ENCODE results near the gene TXNDC17. TPM values are rescaled to one million over a fixed set of nuclear protein-coding genes. Genes with fewer than 3 reads are reported as not detected.
"Not testable (repeated sequence)": the region's sequence is repeated elsewhere in the genome, so short reads cannot be mapped to it uniquely, and the experiment has no call there.

TXNDC17 gene
- total RNA-seq, 1 donor from 2014 or later: 166 TPM

GRCh38 chr17:6663200-6663599, 22.3 kb downstream of the TXNDC17 start:
- not testable (repeated sequence) for DNase-seq

- peak; percentile 91 for DNase-seq
Measured at GRCh38 chr17:6666077-6666521, 25.2 kb downstream of the TXNDC17 start.

GRCh38 chr17:6666557-6666956, 25.7 kb downstream of the TXNDC17 start:
- DNase-seq: no peak

- DNase-seq: no peak
Measured at GRCh38 chr17:6667516-6667915, 26.7 kb downstream of the TXNDC17 start.

- DNase-seq: no peak
Measured at GRCh38 chr17:6668219-6668618, 27.4 kb downstream of the TXNDC17 start.

- DNase-seq: no peak
Measured at GRCh38 chr17:6668727-6669425, 28.0 kb downstream of the TXNDC17 start.

GRCh38 chr17:6669479-6670212, 28.8 kb downstream of the TXNDC17 start:
- DNase-seq: no peak

- DNase-seq: no peak
Measured at GRCh38 chr17:6670571-6670970, 29.7 kb downstream of the TXNDC17 start.

GRCh38 chr17:6670999-6671398, 30.1 kb downstream of the TXNDC17 start:
- DNase-seq: no peak

GRCh38 chr17:6671431-6671830, 30.6 kb downstream of the TXNDC17 start:
- DNase-seq: no peak

- no peak for DNase-seq
Measured at GRCh38 chr17:6674586-6674985, 33.7 kb downstream of the TXNDC17 start.

- DNase-seq: no peak
Measured at GRCh38 chr17:6675201-6675825, 34.5 kb downstream of the TXNDC17 start.

GRCh38 chr17:6676802-6677157, 35.9 kb downstream of the TXNDC17 start:
- no peak for DNase-seq

- no peak for DNase-seq
Measured at GRCh38 chr17:6677158-6677831, 36.4 kb downstream of the TXNDC17 start.

- no peak for DNase-seq
Measured at GRCh38 chr17:6677946-6678345, 37.1 kb downstream of the TXNDC17 start.

- DNase-seq: no peak
Measured at GRCh38 chr17:6679241-6679640, 38.4 kb downstream of the TXNDC17 start.

- DNase-seq: no peak
Measured at GRCh38 chr17:6681176-6681575, 40.3 kb downstream of the TXNDC17 start.

GRCh38 chr17:6681671-6682070, 40.8 kb downstream of the TXNDC17 start:
- no peak for DNase-seq

GRCh38 chr17:6682339-6682738, 41.5 kb downstream of the TXNDC17 start:
- DNase-seq: no peak

- DNase-seq: no peak
Measured at GRCh38 chr17:6683081-6683684, 42.3 kb downstream of the TXNDC17 start.

- no peak for DNase-seq
Measured at GRCh38 chr17:6683730-6684459, 43.0 kb downstream of the TXNDC17 start.

- DNase-seq: no peak
Measured at GRCh38 chr17:6684460-6684783, 43.6 kb downstream of the TXNDC17 start.
